ENCODE data around the gene TIMP2. TPM values are rescaled to one million over a fixed set of nuclear protein-coding genes. Genes with fewer than 3 reads are reported as not detected.
"Not testable (repeated sequence)": the region's sequence is repeated elsewhere in the genome, so short reads cannot be mapped to it uniquely, and the experiment has no call there.

TIMP2 gene
- total RNA-seq, 4 donors from 2014 or later, result 119 to 399 (median 127) TPM

DNA sequence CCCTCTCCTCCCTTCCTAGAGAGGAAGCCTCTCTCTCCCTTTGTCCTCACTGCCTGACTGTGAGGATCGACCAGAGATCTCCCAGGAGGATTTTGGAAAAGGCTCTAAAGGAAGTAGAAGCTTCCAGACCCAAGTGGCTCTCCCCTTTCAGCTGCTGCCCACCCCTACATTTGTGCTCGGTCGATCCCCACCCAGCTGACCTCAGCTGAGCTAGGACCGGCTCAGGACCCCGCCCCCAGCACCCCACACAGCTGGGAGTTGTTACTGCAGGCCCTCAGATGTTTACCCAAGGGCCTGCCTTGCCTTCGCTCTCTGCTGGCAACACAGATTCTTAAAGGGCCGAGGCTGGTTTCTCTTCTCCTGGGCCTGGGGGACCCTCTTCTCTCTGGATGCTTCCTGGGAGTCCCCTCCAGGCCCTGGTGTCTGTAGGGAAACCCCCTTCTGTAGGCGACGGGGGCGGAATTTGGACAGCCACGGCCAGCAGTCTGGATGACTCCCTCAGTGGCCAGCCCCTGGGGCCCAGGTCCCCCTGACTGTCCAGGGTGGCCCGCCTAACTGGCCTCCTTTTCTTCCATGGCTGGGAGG lies 26.9 kb upstream of the TIMP2 start:
- TF ChIP-seq, protein P1, sequence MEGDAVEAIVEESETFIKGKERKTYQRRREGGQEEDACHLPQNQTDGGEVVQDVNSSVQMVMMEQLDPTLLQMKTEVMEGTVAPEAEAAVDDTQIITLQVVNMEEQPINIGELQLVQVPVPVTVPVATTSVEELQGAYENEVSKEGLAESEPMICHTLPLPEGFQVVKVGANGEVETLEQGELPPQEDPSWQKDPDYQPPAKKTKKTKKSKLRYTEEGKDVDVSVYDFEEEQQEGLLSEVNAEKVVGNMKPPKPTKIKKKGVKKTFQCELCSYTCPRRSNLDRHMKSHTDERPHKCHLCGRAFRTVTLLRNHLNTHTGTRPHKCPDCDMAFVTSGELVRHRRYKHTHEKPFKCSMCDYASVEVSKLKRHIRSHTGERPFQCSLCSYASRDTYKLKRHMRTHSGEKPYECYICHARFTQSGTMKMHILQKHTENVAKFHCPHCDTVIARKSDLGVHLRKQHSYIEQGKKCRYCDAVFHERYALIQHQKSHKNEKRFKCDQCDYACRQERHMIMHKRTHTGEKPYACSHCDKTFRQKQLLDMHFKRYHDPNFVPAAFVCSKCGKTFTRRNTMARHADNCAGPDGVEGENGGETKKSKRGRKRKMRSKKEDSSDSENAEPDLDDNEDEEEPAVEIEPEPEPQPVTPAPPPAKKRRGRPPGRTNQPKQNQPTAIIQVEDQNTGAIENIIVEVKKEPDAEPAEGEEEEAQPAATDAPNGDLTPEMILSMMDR (IDR thresholded peaks at IDR 0.05), result no peak
- no peak for TF ChIP-seq POLR2A (IDR thresholded peaks at IDR 0.05)
- Histone ChIP-seq H3K27ac (peak overlapping the region; percentile 52 to 75), H3K27me3 (no peaks in the 10 kb centered on the region), H3K4me3 (no peak overlapping the region), H3K9me3 (peaks cover 0 to 8% of the 10 kb centered on the region in 2 donors), H3K36me3 (no peaks in the 10 kb centered on the region), H3K4me1 (peaks cover 0 to 9% of the 10 kb centered on the region in 2 donors)
- DNase-seq, result no peak
- intact Hi-C loops (cut with DNase I; ENCODE audit: low total_unique reads), result no loop called here

DNA sequence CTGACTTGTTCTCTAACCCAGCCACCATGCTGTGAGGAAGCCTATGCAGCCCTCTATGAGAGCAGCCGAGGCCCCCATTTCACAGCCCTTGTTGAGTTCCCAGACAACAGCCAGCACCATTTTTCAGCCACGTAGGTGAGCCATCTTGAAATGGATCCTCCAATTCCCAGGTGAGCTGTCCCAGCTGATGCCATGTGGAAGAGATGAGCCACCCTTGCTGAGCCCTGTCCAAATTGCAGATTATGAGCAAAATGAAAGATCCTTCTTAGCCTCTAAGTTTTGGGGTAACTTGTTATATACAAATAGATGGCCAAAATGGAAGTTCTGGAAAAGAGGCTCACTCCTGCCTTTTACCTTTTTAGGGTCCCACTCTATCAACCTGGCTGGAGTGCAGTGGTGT lies 25.7 kb upstream of the TIMP2 start:
- Histone ChIP-seq H3K36me3 (no peaks in the 10 kb centered on the region), H3K4me1 (peaks cover 0 to 9% of the 10 kb centered on the region in 2 donors), H3K27ac (no peak overlapping the region), H3K4me3 (no peak overlapping the region), H3K9me3 (peaks cover 0 to 8% of the 10 kb centered on the region in 2 donors), H3K27me3 (no peaks in the 10 kb centered on the region)
- intact Hi-C loops (cut with DNase I; ENCODE audit: low total_unique reads), result no loop called here
- DNase-seq, result no peak
- no peak for TF ChIP-seq POLR2A (IDR thresholded peaks at IDR 0.05)
- TF ChIP-seq, protein P1 (IDR thresholded peaks at IDR 0.05), result no peak

DNA sequence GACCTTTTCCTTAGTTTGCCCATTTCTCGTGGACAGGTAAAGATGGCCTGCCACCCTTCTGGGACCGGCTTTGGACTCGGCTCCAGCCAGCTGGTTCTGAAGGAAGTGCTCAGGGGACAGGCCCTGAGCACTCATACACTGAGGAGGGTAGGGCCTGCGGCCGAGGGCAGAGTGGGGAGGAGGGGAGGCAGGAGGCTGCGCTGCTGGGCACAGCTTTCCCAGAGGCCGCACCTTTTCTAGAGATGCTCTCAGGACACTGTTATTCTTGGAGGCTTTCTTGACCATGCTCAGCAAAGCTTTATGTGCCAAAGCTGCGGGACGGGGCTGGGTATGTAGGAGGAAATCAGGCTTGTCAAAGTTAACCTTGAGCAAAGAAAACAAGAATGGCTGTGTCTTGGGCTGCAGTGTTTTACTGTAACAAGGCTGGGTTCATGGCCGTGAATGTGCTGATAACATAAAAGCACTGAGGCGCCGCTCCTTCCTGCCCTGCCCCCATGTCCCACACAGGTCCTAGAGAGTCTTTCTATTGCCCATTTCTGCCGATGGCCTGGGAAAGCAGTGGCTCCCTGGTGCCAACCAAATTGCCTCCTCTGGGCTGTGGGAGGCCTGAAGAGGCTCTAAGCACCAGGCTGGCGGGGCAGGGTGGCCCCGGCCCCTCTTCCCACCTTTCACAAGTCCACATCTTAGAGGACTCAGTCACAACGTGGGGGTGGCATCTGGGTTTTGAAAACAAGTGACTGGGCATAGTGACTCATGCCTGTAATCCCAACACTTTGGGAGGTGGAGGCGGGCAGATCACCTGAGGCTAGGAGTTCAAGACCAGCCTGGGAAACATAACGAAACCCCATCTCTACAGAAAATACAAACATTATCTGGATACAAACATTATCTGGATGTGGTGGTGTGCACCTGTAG lies 22.3 kb upstream of the TIMP2 start:
- intact Hi-C loops (cut with DNase I; ENCODE audit: low total_unique reads), result no loop called here
- Histone ChIP-seq H3K27me3 (no peaks in the 10 kb centered on the region), H3K4me1 (peaks cover 0 to 3% of the 10 kb centered on the region in 2 donors), H3K4me3 (no peak overlapping the region), H3K27ac (peak overlapping the region in 1 of 2 donors; percentile 0), H3K9me3 (peaks cover 0 to 8% of the 10 kb centered on the region in 2 donors), H3K36me3 (no peaks in the 10 kb centered on the region)
- no peak for DNase-seq
- TF ChIP-seq, protein P1 (IDR thresholded peaks at IDR 0.05), result no peak
- TF ChIP-seq POLR2A (IDR thresholded peaks at IDR 0.05), result no peak

DNA sequence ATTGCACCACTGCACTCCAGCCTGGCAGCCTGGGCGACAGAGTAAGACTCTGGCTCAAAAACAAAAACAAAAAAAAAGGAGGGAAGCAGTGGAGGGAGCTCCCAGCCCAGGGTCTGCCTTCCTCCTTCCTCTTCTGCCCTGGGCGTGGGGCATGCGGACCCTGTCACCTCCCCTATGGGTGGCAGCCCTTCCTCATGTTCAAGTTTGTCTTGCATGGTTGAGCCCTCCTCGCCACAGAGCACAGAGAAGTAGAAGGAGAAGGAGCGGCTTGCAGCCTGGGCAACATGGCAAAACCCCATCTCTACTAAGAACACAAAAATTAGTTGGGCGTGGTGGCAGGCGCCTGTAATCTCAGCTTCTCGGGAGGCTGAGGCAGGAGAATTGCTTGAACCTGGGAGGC lies 21.4 kb upstream of the TIMP2 start:
- no peak for DNase-seq
- H3K4me3 ChIP-seq, result no peak overlapping the region
- no peaks in the 10 kb centered on the region for H3K27me3 ChIP-seq
- no peak for TF ChIP-seq POLR2A (IDR thresholded peaks at IDR 0.05)
- TF ChIP-seq, protein P1 (IDR thresholded peaks at IDR 0.05), result no peak
- intact Hi-C loops (cut with DNase I; ENCODE audit: low total_unique reads), result no loop called here
- H3K27ac ChIP-seq, result no peak overlapping the region
- H3K36me3 ChIP-seq, result no peaks in the 10 kb centered on the region
- peaks cover 0 to 8% of the 10 kb centered on the region in 2 donors for H3K9me3 ChIP-seq
- no peaks in the 10 kb centered on the region for H3K4me1 ChIP-seq

DNA sequence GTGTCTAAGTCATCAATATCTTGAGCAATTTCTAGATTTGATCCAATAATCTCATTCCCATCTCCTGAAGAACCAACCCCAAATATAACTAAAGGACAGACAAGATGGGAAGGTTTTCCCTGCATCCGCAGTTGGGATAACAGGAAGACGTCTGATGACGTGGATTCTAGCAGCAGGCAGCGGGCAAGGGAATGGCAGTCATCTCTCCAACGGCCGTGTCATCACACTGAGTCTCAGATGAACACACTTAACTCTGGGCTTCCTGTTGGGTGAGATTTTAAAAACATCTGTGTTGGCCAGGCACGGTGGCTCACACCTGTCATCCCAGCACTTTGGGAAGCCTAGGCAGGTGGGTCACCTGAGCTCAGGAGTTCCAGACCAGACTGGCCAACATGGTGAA lies 20.9 kb upstream of the TIMP2 start:
- no peak for DNase-seq
- TF ChIP-seq, protein P1 (IDR thresholded peaks at IDR 0.05), result no peak
- TF ChIP-seq POLR2A (IDR thresholded peaks at IDR 0.05), result no peak
- no peak overlapping the region for H3K27ac ChIP-seq
- no peaks in the 10 kb centered on the region for H3K27me3 ChIP-seq
- peaks cover 0 to 8% of the 10 kb centered on the region in 2 donors for H3K9me3 ChIP-seq
- no peaks in the 10 kb centered on the region for H3K36me3 ChIP-seq
- intact Hi-C loops (cut with DNase I; ENCODE audit: low total_unique reads), result no loop called here
- no peak overlapping the region for H3K4me3 ChIP-seq
- no peaks in the 10 kb centered on the region for H3K4me1 ChIP-seq

DNA sequence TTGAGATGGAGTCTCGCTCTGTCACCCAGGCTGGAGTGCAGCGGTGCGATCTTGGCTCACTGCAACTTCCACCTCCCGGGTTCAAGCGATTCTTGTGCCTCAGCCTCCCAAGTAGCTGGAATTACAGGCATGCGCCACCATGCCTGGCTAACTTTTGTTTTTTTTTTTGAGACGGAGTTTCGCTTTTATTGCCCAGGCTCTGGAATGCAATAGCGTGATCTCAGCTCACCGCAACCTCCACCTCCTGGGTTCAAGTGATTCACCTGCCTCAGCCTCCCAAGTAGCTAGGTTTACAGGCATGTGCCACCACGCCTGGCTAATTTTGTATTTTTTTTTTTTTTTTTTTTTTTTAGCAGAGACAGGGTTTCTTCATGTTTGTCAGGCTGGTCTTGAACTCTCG lies 20.3 kb upstream of the TIMP2 start:
- DNase-seq; H3K9me3 ChIP-seq; H3K4me3 ChIP-seq; H3K27ac ChIP-seq; H3K36me3 ChIP-seq; intact Hi-C loops (cut with DNase I; ENCODE audit: low total_unique reads); H3K4me1 ChIP-seq; H3K27me3 ChIP-seq: not testable (repeated sequence)

Data from uterus (tissue), 4 donors.